ENCODE measurements around the gene MRPS26.

DNA sequence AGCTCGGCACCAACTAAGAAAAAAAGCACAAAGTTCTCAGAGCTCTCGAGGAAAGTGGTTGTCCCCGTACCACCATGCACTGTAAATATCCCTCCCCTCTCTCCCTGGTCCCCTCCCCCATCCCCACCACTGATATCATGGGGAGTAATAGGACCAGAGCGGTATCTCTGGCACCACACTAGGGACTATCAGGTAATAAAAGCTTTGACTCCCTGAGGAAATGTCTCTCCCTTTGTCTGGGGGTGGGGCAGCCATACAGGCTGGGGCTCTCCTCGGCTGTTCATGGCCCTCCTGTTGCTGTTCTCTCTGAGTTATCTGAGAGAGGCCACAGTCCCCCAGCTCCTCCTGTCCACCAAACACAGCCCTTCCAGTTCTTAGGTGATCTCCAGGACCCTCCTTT is 7.4 kb upstream of the MRPS26 start:
- TF ChIP-seq, protein P1, sequence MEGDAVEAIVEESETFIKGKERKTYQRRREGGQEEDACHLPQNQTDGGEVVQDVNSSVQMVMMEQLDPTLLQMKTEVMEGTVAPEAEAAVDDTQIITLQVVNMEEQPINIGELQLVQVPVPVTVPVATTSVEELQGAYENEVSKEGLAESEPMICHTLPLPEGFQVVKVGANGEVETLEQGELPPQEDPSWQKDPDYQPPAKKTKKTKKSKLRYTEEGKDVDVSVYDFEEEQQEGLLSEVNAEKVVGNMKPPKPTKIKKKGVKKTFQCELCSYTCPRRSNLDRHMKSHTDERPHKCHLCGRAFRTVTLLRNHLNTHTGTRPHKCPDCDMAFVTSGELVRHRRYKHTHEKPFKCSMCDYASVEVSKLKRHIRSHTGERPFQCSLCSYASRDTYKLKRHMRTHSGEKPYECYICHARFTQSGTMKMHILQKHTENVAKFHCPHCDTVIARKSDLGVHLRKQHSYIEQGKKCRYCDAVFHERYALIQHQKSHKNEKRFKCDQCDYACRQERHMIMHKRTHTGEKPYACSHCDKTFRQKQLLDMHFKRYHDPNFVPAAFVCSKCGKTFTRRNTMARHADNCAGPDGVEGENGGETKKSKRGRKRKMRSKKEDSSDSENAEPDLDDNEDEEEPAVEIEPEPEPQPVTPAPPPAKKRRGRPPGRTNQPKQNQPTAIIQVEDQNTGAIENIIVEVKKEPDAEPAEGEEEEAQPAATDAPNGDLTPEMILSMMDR (IDR thresholded peaks at IDR 0.05), result no peak
- TF ChIP-seq POLR2A (IDR thresholded peaks at IDR 0.05) (no peak), EP300 (IDR thresholded peaks at IDR 0.05) (no peak), POLR2AphosphoS5 (IDR thresholded peaks at IDR 0.05) (no peak)

Data from stomach (tissue), 4 donors.